Measurements from ENCODE around the gene UNC45A.
"Not testable (repeated sequence)": the region's sequence is repeated elsewhere in the genome, so short reads cannot be mapped to it uniquely, and the experiment has no call there.

The UNC45A gene

GRCh38 chr15:90934949-90935751 is at the start of gene UNC45A:
UNC45A (plus strand) TSS chr15:90935285; CDS start chr15:90935325, 40 bp downstream.
- DNase-seq: peak; percentile 96 to 98

GRCh38 chr15:90885432-90886290 is 49.4 kb upstream of the UNC45A start:
- peak; percentile 73 to 82 for DNase-seq

GRCh38 chr15:90886291-90886614 is 48.8 kb upstream of the UNC45A start:
- no peak for DNase-seq

- no peak for DNase-seq
These were observed 48.0 kb upstream of the UNC45A start for GRCh38 chr15:90887037-90887481.

GRCh38 chr15:90889313-90889730 is 45.8 kb upstream of the UNC45A start:
- DNase-seq: no peak

- DNase-seq: no peak
These were observed 45.2 kb upstream of the UNC45A start for GRCh38 chr15:90889736-90890456.

GRCh38 chr15:90890839-90891238 is 44.2 kb upstream of the UNC45A start:
- no peak for DNase-seq

GRCh38 chr15:90891346-90891949 is 43.6 kb upstream of the UNC45A start:
- DNase-seq: no peak

- DNase-seq: no peak
These were observed 43.1 kb upstream of the UNC45A start for GRCh38 chr15:90892023-90892422.

- no peak for DNase-seq
These were observed 42.4 kb upstream of the UNC45A start for GRCh38 chr15:90892498-90893174.

- DNase-seq: no peak
These were observed 41.7 kb upstream of the UNC45A start for GRCh38 chr15:90893175-90894090.

GRCh38 chr15:90895571-90896117 is 39.4 kb upstream of the UNC45A start:
- DNase-seq: no peak

- DNase-seq: not testable (repeated sequence)
These were observed 37.9 kb upstream of the UNC45A start for GRCh38 chr15:90897131-90897655.

GRCh38 chr15:90901175-90902039 is 33.7 kb upstream of the UNC45A start:
- no peak for DNase-seq

- DNase-seq: peak; percentile 67 to 73
These were observed 32.8 kb upstream of the UNC45A start for GRCh38 chr15:90902040-90902839.

- peak; percentile 73 to 82 for DNase-seq
These were observed 32.0 kb upstream of the UNC45A start, which contains the start of gene MAN2A2 for GRCh38 chr15:90902840-90903732. MAN2A2 (plus strand) TSS chr15:90903302; CDS start chr15:90904208, 906 bp downstream.

Measured in activated CD4-positive, alpha-beta T cell treated with anti-CD3 and anti-CD28 coated beads for 4 hours (primary cell).